Fibroblast of skin of back (primary cell): ENCODE measurements around the gene PLEKHM2.
"Not testable (repeated sequence)": the region's sequence is repeated elsewhere in the genome, so short reads cannot be mapped to it uniquely, and the experiment has no call there.

ENCODE experiments used
- DNase-seq: peaks from one replicate; pipeline ENCODE4 v3.0.0-alpha.2; 2013

Gene PLEKHM2

GRCh38 chr1:15676688-15677661 is 7.1 kb upstream of the PLEKHM2 start:
- DNase-seq: no peak

- DNase-seq: peak; percentile 93
These were observed 5.5 kb upstream of the PLEKHM2 start for GRCh38 chr1:15678578-15678977.

- peak; percentile 63 for DNase-seq
These were observed 4.0 kb upstream of the PLEKHM2 start for GRCh38 chr1:15680131-15680530.

GRCh38 chr1:15680561-15681348 is 3.4 kb upstream of the PLEKHM2 start:
- DNase-seq: peak; percentile 85

- DNase-seq: no peak
These were observed 2.5 kb upstream of the PLEKHM2 start for GRCh38 chr1:15681349-15682292.

GRCh38 chr1:15682936-15683341 is 1.2 kb upstream of the PLEKHM2 start:
- no peak for DNase-seq

GRCh38 chr1:15683345-15684039 is 628 bp upstream of the PLEKHM2 start:
- DNase-seq: no peak

GRCh38 chr1:15684468-15685291 is 560 bp downstream of the PLEKHM2 start:
- peak; percentile 27 for DNase-seq

GRCh38 chr1:15685820-15686219 is 1.7 kb downstream of the PLEKHM2 start:
- no peak for DNase-seq

- DNase-seq: no peak
These were observed 3.3 kb downstream of the PLEKHM2 start for GRCh38 chr1:15687446-15687845.

- DNase-seq: no peak
These were observed 6.2 kb downstream of the PLEKHM2 start for GRCh38 chr1:15690317-15690716.

- DNase-seq: no peak
These were observed 7.4 kb downstream of the PLEKHM2 start for GRCh38 chr1:15691434-15692032.

GRCh38 chr1:15692121-15692682 is 8.1 kb downstream of the PLEKHM2 start:
- no peak for DNase-seq

- DNase-seq: no peak
These were observed 9.3 kb downstream of the PLEKHM2 start for GRCh38 chr1:15693371-15693770.

GRCh38 chr1:15696956-15697521 is 12.9 kb downstream of the PLEKHM2 start:
- no peak for DNase-seq

GRCh38 chr1:15698201-15698600 is 14.1 kb downstream of the PLEKHM2 start:
- no peak for DNase-seq

GRCh38 chr1:15699321-15699720 is 15.2 kb downstream of the PLEKHM2 start:
- DNase-seq: not testable (repeated sequence)

GRCh38 chr1:15700508-15700907 is 16.4 kb downstream of the PLEKHM2 start:
- DNase-seq: no peak

GRCh38 chr1:15701784-15702183 is 17.7 kb downstream of the PLEKHM2 start:
- no peak for DNase-seq
